HepG2 (cell line): ENCODE data around the gene LIFR. TPM values are rescaled to one million over a fixed set of nuclear protein-coding genes. Genes with fewer than 3 reads are reported as not detected.

Experiments used
- ATF2 ChIP-seq: sonication (generic); formaldehyde crosslinking; IDR thresholded peaks from 2 replicates; pipeline ENCODE4 v1.4.0; 2020; ENCODE audit warnings: missing genetic modification reagents
- CREM ChIP-seq, 2 experiments: sonication (generic) in 1 of 2; formaldehyde crosslinking in 1 of 2; IDR thresholded peaks; 2 replicates each; pipeline versions ENCODE4 v1.4.0 to v1.6.1; 2016 to 2020; ENCODE audit warnings: antibody characterized with exemption in 1 of 2, mild to moderate bottlenecking in 1 of 2, missing genetic modification reagents in 1 of 2
- ETV6 ChIP-seq: sonication (generic); formaldehyde crosslinking; conservative IDR thresholded peaks from 2 replicates; pipeline ENCODE4 v1.4.0; 2020; ENCODE audit warnings: missing genetic modification reagents
- FOXC1 ChIP-seq: sonication (generic); formaldehyde crosslinking; IDR thresholded peaks from 2 replicates; pipeline ENCODE4 v1.8.0; 2022; ENCODE audit warnings: mild to moderate bottlenecking, missing genetic modification reagents, borderline replicate concordance
- FOXO1 ChIP-seq: sonication (generic); formaldehyde crosslinking; IDR thresholded peaks from 2 replicates; pipeline ENCODE4 v1.4.0; 2020; ENCODE audit warnings: missing genetic modification reagents
- GFI1 ChIP-seq: sonication (generic); formaldehyde crosslinking; IDR thresholded peaks from 2 replicates; pipeline ENCODE4 v1.5.0; 2020; ENCODE audit warnings: missing genetic modification reagents, mild to moderate bottlenecking, borderline replicate concordance
- HHEX ChIP-seq: IDR thresholded peaks from 2 replicates; pipeline ENCODE4 v1.6.1; 2016; ENCODE audit warnings: control low read depth
- MAZ ChIP-seq, 2 experiments: sonication (generic) in 1 of 2; formaldehyde crosslinking in 1 of 2; IDR thresholded peaks; 2 replicates each; pipeline versions ENCODE4 v1.5.0 to v1.6.1; 2012 to 2020; ENCODE audit warnings: low read depth in 2 of 2, mild to moderate bottlenecking in 2 of 2, borderline replicate concordance in 1 of 2, improper control_type of control experiment in 1 of 2, low read length in 1 of 2, missing genetic modification reagents in 1 of 2, moderate library complexity in 1 of 2
- NFE2 ChIP-seq: sonication (generic); formaldehyde crosslinking; IDR thresholded peaks from 2 replicates; pipeline ENCODE4 v1.4.0; 2020; ENCODE audit warnings: missing genetic modification reagents
- ONECUT2 ChIP-seq: sonication (generic); formaldehyde crosslinking; IDR thresholded peaks from 2 replicates; pipeline ENCODE4 v1.4.0; 2020; ENCODE audit warnings: missing genetic modification reagents
- PHF21A ChIP-seq: sonication (generic); formaldehyde crosslinking; IDR thresholded peaks from 2 replicates; pipeline ENCODE4 v1.5.0; 2020; ENCODE audit warnings: mild to moderate bottlenecking, missing genetic modification reagents
- RBAK ChIP-seq: sonication (generic); formaldehyde crosslinking; IDR thresholded peaks from 2 replicates; pipeline ENCODE4 v1.5.1; 2020; ENCODE audit warnings: mild to moderate bottlenecking, missing genetic modification reagents
- SMARCE1 ChIP-seq: fragments of 450-650 bp; IDR thresholded peaks from 2 replicates; pipeline ENCODE4 v1.6.1; 2017; ENCODE audit warnings: borderline replicate concordance
- SMYD3 ChIP-seq: sonication (generic); formaldehyde crosslinking; IDR thresholded peaks from 2 replicates; pipeline ENCODE4 v1.8.1; 2023; ENCODE audit warnings: mild to moderate bottlenecking, missing genetic modification reagents
- TARDBP ChIP-seq: sonication (generic); formaldehyde crosslinking; IDR thresholded peaks from 2 replicates; pipeline ENCODE4 v1.8.0; 2022; ENCODE audit warnings: mild to moderate bottlenecking, missing genetic modification reagents
- TBX3 ChIP-seq: fragments of 450-650 bp; IDR thresholded peaks from 2 replicates; pipeline ENCODE4 v1.6.1; 2017; ENCODE audit warnings: antibody characterized with exemption, mild to moderate bottlenecking, inconsistent platforms, borderline replicate concordance
- ZBTB4 ChIP-seq: sonication (generic); formaldehyde crosslinking; IDR thresholded peaks from 2 replicates; pipeline ENCODE4 v1.4.0; 2020; ENCODE audit warnings: missing genetic modification reagents, mild to moderate bottlenecking, borderline replicate concordance
- ZMYM3 ChIP-seq: sonication (generic); formaldehyde crosslinking; IDR thresholded peaks from 2 replicates; pipeline ENCODE4 v1.5.1; 2020; ENCODE audit warnings: mild to moderate bottlenecking, missing genetic modification reagents
- ZNF280D ChIP-seq: sonication (generic); formaldehyde crosslinking; IDR thresholded peaks from 2 replicates; pipeline ENCODE4 v1.5.1; 2020; ENCODE audit warnings: mild to moderate bottlenecking, missing genetic modification reagents
- ZNF317 ChIP-seq: sonication (generic); formaldehyde crosslinking; IDR thresholded peaks from 2 replicates; pipeline ENCODE4 v1.5.0; 2020; ENCODE audit warnings: mild to moderate bottlenecking, missing genetic modification reagents
- ZNF614 ChIP-seq: IDR thresholded peaks from 2 replicates; pipeline ENCODE4 v1.6.1; 2018; ENCODE audit warnings: missing biosample characterization, missing genetic modification reagents, inconsistent platforms, borderline replicate concordance
- ZNF644 ChIP-seq: IDR thresholded peaks from 2 replicates; pipeline ENCODE4 v1.6.1; 2016; ENCODE audit warnings: low read depth
- ZNF678 ChIP-seq: sonication (generic); formaldehyde crosslinking; IDR thresholded peaks from 2 replicates; pipeline ENCODE4 v1.4.0; 2020; ENCODE audit warnings: mild to moderate bottlenecking, missing genetic modification reagents
- ZNF850 ChIP-seq: sonication (generic); formaldehyde crosslinking; conservative IDR thresholded peaks from 2 replicates; pipeline ENCODE4 v1.9.0; 2021; ENCODE audit warnings: mild to moderate bottlenecking, missing genetic modification reagents
- polyA plus RNA-seq, 8 experiments: library from polyadenylated mRNA; depleted of rRNA in 3 of 8; stranded (reverse) in 7 of 8; unstranded in 1 of 8; fragments of >200 nt; fragmentation: Illumina TruSeq in 4 of 8; extraction: Trizol in 4 of 8; gene quantifications; 2 replicates each; pipeline versions ENCODE4 v1.2.1 to v1.2.3, GENCODE V29; 2011 to 2016; ENCODE audit warnings: low read depth in 4 of 8, missing spikeins in 1 of 8, mixed read lengths in 1 of 8; ENCODE audit not compliant: insufficient read depth in 1 of 8
- total RNA-seq, 5 experiments: library from RNA; depleted of rRNA; stranded (reverse); fragments of >200 nt; fragmentation: Illumina TruSeq; extraction: Trizol; gene quantifications; 2 replicates each; pipeline ENCODE4 v1.2.3, GENCODE V29; 2016; ENCODE audit warnings: low read depth in 1 of 5

Gene LIFR
- total and polyA plus RNA-seq, 2 of the 13 experiments (the other 11 are each of a cell fraction or from before 2014, with no cell fraction given): 6.3 to 25.2 TPM

- TF ChIP-seq CREM (IDR thresholded peaks at IDR 0.05) (no peak), CREM (CRISPR knock-in tag; IDR thresholded peaks at IDR 0.05) (no peak), FOXO1 (CRISPR knock-in tag) (no peak), ZNF317 (CRISPR knock-in tag) (peak; percentile 97), NFE2 (CRISPR knock-in tag) (no peak), ZNF678 (CRISPR knock-in tag) (no peak), SMARCE1 (no peak), RBAK (CRISPR knock-in tag) (no peak), ZNF850 (CRISPR knock-in tag) (no peak), ZMYM3 (no peak; the same call in 1 of the 2 replicates), HHEX (CRISPR knock-in tag) (no peak), ONECUT2 (CRISPR knock-in tag) (no peak), ETV6 (no peak), GFI1 (CRISPR knock-in tag) (peak; percentile 66; the same call in 1 of the 2 replicates), TARDBP (CRISPR knock-in tag) (no peak), PHF21A (CRISPR knock-in tag) (no peak), ZNF614 (CRISPR knock-in tag) (no peak), MAZ (IDR thresholded peaks at IDR 0.05; ENCODE audit: borderline replicate concordance, low read depth, low read length) (no peak), MAZ (CRISPR knock-in tag; IDR thresholded peaks at IDR 0.05; ENCODE audit: low read depth) (0 out of 2 replicates have a peak, but pooled peaks have one; percentile 20), ZNF280D (no peak), ATF2 (no peak), ZBTB4 (CRISPR knock-in tag) (no peak), SMYD3 (CRISPR knock-in tag) (no peak), ZNF644 (0 out of 2 replicates have a peak, but pooled peaks have one; percentile 8), FOXC1 (CRISPR knock-in tag) (no peak), TBX3 (no peak)
Observed at GRCh38 chr5:38535248-38535750, 21.1 kb downstream of the LIFR start (continued).
